Measurements from ENCODE around the gene FFAR3.

- TF ChIP-seq CTCF (IDR thresholded peaks at IDR 0.05 in 8 of 11, conservative IDR thresholded peaks at IDR 0.05 in 3 of 11) (no peak), POLR2AphosphoS5 (IDR thresholded peaks at IDR 0.05) (peak; percentile 68 to 75 (median 69))
Measured at GRCh38 chr19:35332817-35333216, 25.4 kb upstream of the FFAR3 start.

All from spleen (tissue), 7 donors.